C1 segment of cervical spinal cord (tissue), 14 donors: ENCODE data around the gene SYTL3.
A peak's percentile ranks its signal among the peaks of the same experiment; 100 is the strongest.
"Not testable (repeated sequence)": the region's sequence is repeated elsewhere in the genome, so short reads cannot be mapped to it uniquely, and the experiment has no call there.

Experiments used
- DNase-seq, 14 donors: peaks; one replicate each; lab custom pipeline; 2025; lab: John Stamatoyannopoulos, UW

Gene SYTL3

GRCh38 chr6:158638324-158638854 lies 11.5 kb upstream of the SYTL3 start:
- no peak for DNase-seq

GRCh38 chr6:158639056-158639455 lies 10.8 kb upstream of the SYTL3 start:
- DNase-seq, result no peak

DNA sequence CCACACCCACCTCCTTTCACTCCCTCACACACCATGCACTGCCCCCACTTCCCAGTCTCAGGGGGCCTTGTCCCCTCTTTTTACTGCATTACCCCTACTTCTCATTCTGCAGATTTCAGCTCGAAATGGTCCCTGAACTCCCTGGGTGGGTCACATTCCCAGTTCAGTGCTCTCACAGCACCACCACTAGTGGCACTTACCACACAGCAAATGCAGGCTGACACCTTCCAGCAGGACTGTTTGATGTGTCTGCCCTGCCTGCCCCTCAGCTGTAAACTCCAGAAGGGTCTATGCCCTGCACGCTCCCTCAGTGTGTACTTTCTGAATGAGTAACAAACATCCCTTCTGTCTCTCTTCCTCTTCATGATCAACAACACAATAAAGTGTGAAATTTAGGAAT lies 9.3 kb upstream of the SYTL3 start:
- DNase-seq, result no peak

- peak in 1 of 14 donors; percentile 11 for DNase-seq
These were observed 7.7 kb upstream of the SYTL3 start for GRCh38 chr6:158642097-158642601.

- DNase-seq, result peak in 1 of 14 donors; percentile 47
These were observed 6.0 kb upstream of the SYTL3 start for GRCh38 chr6:158643836-158644230.

DNA sequence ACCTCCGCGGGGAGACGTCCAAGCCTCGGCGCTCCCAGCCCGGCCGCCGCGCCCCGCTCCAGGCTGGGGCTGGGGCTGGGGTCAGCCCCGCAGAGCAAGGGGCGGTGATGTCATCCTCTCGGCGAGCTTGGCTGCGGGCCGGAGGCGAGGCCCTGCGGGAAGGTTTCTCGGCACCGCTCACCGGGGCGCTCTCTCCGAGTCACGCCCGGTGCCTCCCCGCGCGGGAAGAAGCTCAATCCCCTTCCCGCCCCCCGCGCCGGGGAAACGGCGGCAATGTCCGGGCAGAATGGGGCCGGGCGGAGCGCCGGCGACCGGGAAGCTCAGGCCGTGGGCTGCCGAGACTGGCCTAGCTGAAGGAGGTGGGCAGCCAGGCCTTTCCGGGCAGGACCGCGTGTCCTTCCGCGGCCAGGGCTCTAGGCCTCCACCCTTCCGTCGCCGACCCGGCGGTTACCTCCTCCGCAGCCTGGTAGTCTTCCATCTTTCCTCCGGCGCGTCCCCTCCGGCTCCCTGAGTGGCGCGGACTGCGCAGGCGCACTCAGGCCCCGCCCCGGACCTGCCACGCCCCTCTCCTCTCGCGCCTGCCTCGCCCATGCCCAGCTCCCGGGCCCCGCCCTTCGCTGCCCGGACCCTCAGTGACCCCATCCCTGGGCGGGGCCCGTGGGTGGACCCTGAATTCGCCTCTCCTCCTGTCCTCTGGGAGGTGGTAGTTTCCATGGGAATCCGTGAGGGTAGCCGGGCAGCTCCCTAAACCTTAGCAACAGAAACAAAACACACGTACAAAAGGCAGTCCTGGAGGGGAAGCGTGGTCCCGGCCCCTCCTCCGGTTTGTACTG lies 5.4 kb upstream of the SYTL3 start, which contains the start of gene DYNLT1:
DYNLT1 (minus strand) TSS at position 513 of the 833 bp plus-strand sequence; CDS start at position 478, 35 bp downstream.
- DNase-seq, result peak; percentile 54 to 93 (median 86)

DNA sequence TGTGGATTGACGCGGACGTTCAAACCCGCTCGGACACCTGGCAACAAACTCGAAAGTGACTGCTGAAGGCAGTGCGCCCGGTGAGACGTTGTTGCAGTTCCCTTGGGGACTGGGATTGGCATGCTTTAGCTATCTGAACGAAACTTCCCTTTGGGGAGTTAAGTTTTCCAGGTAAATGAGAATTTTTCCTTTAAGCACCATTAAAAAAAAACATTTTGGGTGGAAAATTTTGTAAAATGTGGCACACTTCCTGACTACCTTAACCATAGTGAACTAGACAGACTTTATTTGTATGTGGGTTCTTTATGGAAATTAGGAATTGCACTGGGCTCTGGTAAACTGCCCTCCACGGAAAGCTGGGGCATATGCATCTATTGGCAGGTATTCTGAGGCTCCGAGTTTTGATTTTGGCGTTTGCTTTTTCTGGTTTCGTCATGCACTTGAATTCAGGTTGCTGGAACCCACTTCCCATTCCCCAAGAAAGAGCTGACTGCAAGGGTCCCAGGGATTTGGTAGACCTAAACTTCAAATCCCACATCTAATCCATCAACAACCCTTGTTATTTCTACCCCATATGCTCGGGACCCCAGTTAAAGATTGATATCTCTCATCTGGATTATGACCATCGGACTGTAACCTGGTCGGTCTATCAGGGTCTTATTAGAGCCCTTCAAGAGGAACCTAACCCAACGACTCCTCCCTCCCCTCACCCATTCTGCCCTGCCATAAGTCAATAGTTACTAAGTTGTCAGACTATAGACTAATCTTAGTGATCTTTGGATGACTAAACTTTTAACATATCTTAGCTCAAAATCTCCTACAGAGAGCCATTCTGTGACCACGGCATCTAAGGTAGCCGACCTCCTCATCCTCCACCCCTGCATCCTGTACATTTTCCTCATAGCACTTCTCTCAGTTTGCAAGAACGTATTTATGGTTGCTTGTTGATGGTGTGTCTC lies 4.5 kb upstream of the SYTL3 start:
- DNase-seq, result no peak

DNA sequence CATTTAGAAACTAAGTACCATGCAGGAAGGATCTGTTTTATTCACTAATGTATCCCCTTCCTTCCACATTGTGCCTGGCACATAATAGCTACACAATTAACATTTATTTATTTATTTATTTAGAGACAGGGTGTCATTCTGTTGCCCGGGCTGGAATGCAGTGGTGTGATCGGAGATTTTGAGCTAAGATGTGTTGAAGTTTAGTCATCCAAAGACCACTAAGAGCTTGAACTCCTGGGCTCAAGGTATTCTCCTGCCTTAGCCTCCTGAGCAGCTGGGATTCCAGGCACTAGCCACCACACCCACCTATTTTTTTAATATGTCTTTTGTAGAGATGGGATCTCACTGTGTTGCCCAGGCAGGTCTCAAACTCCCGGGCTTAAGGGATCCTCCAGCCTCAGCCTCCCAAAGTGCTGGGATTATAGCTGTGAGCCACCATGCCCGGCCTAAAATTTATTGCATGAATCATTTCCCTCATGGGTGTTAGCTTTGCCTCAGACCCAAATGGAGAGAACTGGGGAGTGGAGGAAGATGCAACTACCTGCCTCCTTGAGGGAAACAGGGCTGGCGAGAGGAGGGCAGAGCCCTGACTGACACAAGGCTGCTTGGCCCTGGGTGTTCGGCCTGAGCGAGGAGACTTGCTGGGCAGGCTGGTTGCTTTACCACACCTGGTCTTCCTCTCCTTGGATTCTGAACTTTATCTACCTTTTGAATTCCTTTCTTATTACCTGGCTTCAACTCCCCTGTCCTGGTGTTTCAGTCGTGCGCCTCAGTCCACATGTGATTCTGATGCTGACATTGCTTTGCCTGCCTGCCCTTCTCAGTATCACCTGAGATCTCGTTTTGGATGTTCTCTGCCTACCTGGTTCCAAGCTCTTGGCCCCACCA lies 3.6 kb upstream of the SYTL3 start:
- no peak for DNase-seq

DNA sequence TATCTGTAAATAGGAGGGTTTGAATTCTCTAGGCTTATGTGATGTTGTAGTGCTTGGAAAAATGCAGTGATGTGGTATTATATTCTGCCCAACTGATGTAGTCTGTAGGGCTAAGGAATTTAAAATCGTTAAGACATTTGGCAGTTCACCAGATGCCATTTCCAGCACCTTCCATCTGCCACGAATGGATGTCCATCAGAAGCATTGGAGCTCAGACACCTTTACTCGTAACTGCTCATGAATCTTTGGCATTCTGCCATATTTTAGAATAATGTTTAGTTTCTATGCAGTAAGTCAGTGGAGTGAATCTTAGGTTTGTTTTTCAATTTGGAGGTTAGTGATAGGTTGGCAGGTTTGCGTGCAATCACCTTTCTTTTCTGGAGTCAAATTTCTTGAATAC lies 2.4 kb upstream of the SYTL3 start:
- no peak for DNase-seq

- no peak for DNase-seq
These were observed 1.1 kb upstream of the SYTL3 start for GRCh38 chr6:158648682-158649131.

- DNase-seq, result not testable (repeated sequence)
These were observed 2.3 kb downstream of the SYTL3 start for GRCh38 chr6:158651981-158652737.

DNA sequence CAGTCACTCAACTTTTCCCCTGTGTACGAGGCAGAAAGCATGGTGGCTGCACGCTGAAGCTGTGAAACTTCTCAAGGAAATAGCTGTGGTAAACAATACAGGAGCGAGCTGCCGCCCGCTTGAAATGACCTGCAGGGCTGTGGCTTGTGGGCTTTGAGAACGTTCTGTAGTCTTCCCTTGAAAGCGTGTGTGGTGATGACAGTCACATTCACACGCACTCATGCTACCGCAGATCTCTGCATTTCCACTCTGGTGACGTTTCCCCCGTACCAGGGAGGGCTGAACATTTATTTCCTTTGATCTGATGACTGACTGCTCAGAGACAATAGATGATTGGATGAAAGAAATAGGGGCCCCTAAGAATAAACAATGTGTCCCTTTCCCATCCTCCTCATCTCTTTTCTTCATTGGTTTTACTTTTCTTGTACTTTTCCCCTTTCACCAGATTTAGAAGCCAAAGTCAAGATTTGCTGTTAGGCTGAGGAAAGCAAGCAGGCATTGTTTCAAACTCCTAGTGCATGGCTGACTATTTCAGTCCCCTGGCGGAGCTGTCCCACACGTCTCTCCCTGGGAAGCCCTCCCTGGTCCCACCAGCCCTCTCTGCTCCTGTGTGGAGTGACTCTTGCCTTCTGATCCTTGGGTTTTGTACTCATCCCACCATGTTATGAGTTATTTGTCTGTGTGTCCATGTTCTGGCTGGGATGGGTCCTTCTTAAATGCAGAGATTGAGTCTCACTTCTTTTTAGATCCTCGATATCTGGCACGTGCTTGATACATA lies 3.9 kb downstream of the SYTL3 start:
- DNase-seq, result peak in 1 of 14 donors; percentile 18

GRCh38 chr6:158654498-158654897 lies 4.6 kb downstream of the SYTL3 start:
- DNase-seq, result peak in 11 of 14 donors; percentile 25 to 83 (median 59)

GRCh38 chr6:158654960-158655489 lies 5.2 kb downstream of the SYTL3 start:
- DNase-seq, result no peak

GRCh38 chr6:158655569-158656450 lies 6.0 kb downstream of the SYTL3 start:
- no peak for DNase-seq

GRCh38 chr6:158656986-158657385 lies 7.1 kb downstream of the SYTL3 start:
- DNase-seq, result not testable (repeated sequence)

DNA sequence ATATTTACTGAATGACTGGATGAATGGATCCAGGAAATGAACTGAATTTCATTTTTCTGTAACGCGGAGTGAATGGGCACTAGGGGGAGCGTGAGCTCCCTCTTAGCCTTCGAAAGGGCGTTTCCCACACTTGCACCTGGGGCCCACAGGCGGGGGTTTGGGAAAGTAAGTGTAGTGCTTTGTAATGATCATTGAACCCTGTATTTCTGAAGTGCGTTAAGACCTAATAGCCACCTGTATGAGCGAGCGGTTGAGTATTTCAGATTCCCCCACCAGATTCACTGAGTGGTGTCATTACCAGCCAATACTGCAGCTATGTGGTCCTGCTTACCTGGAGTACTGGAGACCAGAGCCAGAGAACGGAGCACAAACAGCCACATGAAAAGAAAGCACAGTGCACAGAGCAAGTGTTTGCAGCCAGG lies 10.5 kb downstream of the SYTL3 start:
- no peak for DNase-seq
